B cell (primary cell): ENCODE results near the gene OTUD3. TPM values are rescaled to one million over a fixed set of nuclear protein-coding genes. Genes with fewer than 3 reads are reported as not detected.
"Not testable (repeated sequence)": the region's sequence is repeated elsewhere in the genome, so short reads cannot be mapped to it uniquely, and the experiment has no call there.

Experiments
- ATAC-seq: fragments of 200-7000 bp; cut with Tn5 transposase; one replicate; pipeline ENCODE4 v1.10.0; 2021; ENCODE audit warnings: low read depth, mild to moderate bottlenecking, moderate number of reproducible peaks, moderate library complexity
- CTCF ChIA-PET: fragments of 350-600 bp; sonication (Branson Sonifier 250); formaldehyde crosslinking; loops from one replicate; lab custom pipeline; 2021; ENCODE audit warnings: antibody characterized with exemption, inconsistent platforms; lab: Charles Lee
- POLR2A ChIA-PET: fragments of 350-600 bp; sonication (Branson Sonifier 250); formaldehyde crosslinking; loops from one replicate; lab custom pipeline; 2021; ENCODE audit warnings: antibody characterized with exemption; lab: Charles Lee
- DNase-seq: peaks from one replicate; pipeline ENCODE4 v3.0.0; 2013
- H2AFZ ChIP-seq: 2 replicates; pipeline ENCODE4 v1.6.1; 2012; ENCODE audit warnings: mild to moderate bottlenecking, low read depth, low read length; ENCODE audit not compliant: insufficient read depth, poor library complexity, severe bottlenecking
- H3K27ac ChIP-seq, 2 donors: 1 replicate in 1 of 2; 2 replicates in 1 of 2; pipeline ENCODE4 v1.5.1; 2012 to 2013; ENCODE audit warnings: low read length in 2 of 2, mild to moderate bottlenecking in 2 of 2, moderate library complexity in 1 of 2
- H3K27me3 ChIP-seq, 4 experiments: fragments of 200-600 bp in 1 of 4; sonication (generic) in 1 of 4; replicated peaks in 1 of 4; 1 replicate in 2 of 4; 2 replicates in 2 of 4; pipeline versions ENCODE4 v1.6.1 to v1.7.0; 2013 to 2016; ENCODE audit warnings: low read length in 3 of 4, mild to moderate bottlenecking in 2 of 4, mixed read lengths in 1 of 4, moderate library complexity in 1 of 4; ENCODE audit not compliant: insufficient read depth in 4 of 4, control insufficient read depth in 3 of 4; ENCODE audit errors: control extremely low read depth in 1 of 4
- H3K36me3 ChIP-seq, 2 experiments: replicated peaks in 1 of 2; 1 replicate in 1 of 2; 2 replicates in 1 of 2; pipeline versions ENCODE4 v1.6.1 to v1.7.1; 2013; ENCODE audit warnings: low read length in 1 of 2; ENCODE audit not compliant: insufficient read depth in 2 of 2, control insufficient read depth in 1 of 2; ENCODE audit errors: control extremely low read depth in 1 of 2, extremely low read depth in 1 of 2
- H3K4me1 ChIP-seq, 2 donors: fragments of 200-600 bp in 1 of 2; sonication (generic) in 1 of 2; 1 replicate in 1 of 2; 2 replicates in 1 of 2; pipeline versions ENCODE4 v1.5.1 to v1.6.1; 2013 to 2017; ENCODE audit warnings: low read length in 2 of 2; ENCODE audit not compliant: control insufficient read depth in 2 of 2, insufficient read depth in 2 of 2
- H3K4me2 ChIP-seq: replicated peaks from 2 replicates; pipeline ENCODE3; 2012; ENCODE audit warnings: mild to moderate bottlenecking, low read depth, low read length; ENCODE audit not compliant: poor library complexity, severe bottlenecking
- H3K4me3 ChIP-seq, 5 experiments: fragments of 200-600 bp in 1 of 5; sonication (generic) in 1 of 5; 1 replicate in 3 of 5; 2 replicates in 2 of 5; pipeline versions ENCODE4 v1.5.1 to v1.7.0; 2011 to 2016; ENCODE audit warnings: low read length in 4 of 5, mild to moderate bottlenecking in 4 of 5, low read depth in 2 of 5, control low read depth in 1 of 5, moderate library complexity in 1 of 5; ENCODE audit not compliant: insufficient read depth in 1 of 5; ENCODE audit errors: control extremely low read depth in 1 of 5, extremely low read depth in 1 of 5
- H3K79me2 ChIP-seq: fragments of 200-600 bp; sonication (generic); one replicate; pipeline ENCODE4 v1.6.0; 2016; ENCODE audit warnings: low read length; ENCODE audit not compliant: control insufficient read depth, insufficient read depth
- H3K9ac ChIP-seq: fragments of 200-600 bp; sonication (generic); 2 replicates; pipeline ENCODE4 v1.6.1; 2017; ENCODE audit warnings: mild to moderate bottlenecking, low read length, moderate library complexity
- H3K9me3 ChIP-seq, 3 donors: one replicate each; pipeline versions ENCODE4 v1.6.1 to v1.7.1; 2013; ENCODE audit warnings: low read length in 2 of 3; ENCODE audit not compliant: control insufficient read depth in 2 of 3, insufficient read depth in 1 of 3; ENCODE audit errors: control extremely low read depth in 1 of 3
- H4K20me1 ChIP-seq: 2 replicates; pipeline ENCODE4 v1.6.0; 2012; ENCODE audit warnings: mild to moderate bottlenecking, low read length; ENCODE audit not compliant: insufficient read depth, control insufficient read depth, poor library complexity, severe bottlenecking
- H3K27ac Mint-ChIP-seq: one replicate; pipeline ENCODE4 v1.8.0; 2021; ENCODE audit warnings: mixed read lengths
- H3K27me3 Mint-ChIP-seq: one replicate; pipeline ENCODE4 v1.8.0; 2021; ENCODE audit warnings: mixed read lengths
- H3K4me1 Mint-ChIP-seq: one replicate; pipeline ENCODE4 v1.8.0; 2021; ENCODE audit warnings: mixed read lengths
- H3K4me3 Mint-ChIP-seq: one replicate; pipeline ENCODE4 v1.8.0; 2021; ENCODE audit warnings: mixed read lengths
- H3K9me3 Mint-ChIP-seq: one replicate; pipeline ENCODE4 v1.8.0; 2022; ENCODE audit warnings: mixed read lengths; ENCODE audit not compliant: insufficient read depth
- EZH2 ChIP-seq: IDR thresholded peaks from 2 replicates; pipeline ENCODE4 v1.6.1; 2012; ENCODE audit warnings: borderline replicate concordance, low read depth, mild to moderate bottlenecking, moderate library complexity, low read length; ENCODE audit not compliant: insufficient read depth, poor library complexity, severe bottlenecking
- WGBS: methylation state at CpG from one replicate; pipeline ENCODE4 v1.1.5; 2013; ENCODE audit warnings: missing lambda C conversion rate; ENCODE audit not compliant: insufficient coverage; 5-methylcytosine and 5-hydroxymethylcytosine counted together
- intact Hi-C: fragments of 100-400 bp; cut with micrococcal nuclease; formaldehyde crosslinking; loops from one replicate; pipeline ENCODE4 v1.10.0; 2022
- polyA plus RNA-seq: library from polyadenylated mRNA; depleted of rRNA; stranded (reverse); fragments of >200 nt; gene quantifications from 2 replicates; pipeline ENCODE4 v1.2.3, GENCODE V29; 2012
- total RNA-seq, 2 donors: library from RNA; stranded (reverse); fragments of 120-200 nt in 1 of 2; gene quantifications; 1 replicate in 1 of 2; 2 replicates in 1 of 2; pipeline versions ENCODE4 v1.2.3 to v1.2.4, GENCODE V29; 2013 to 2022
- TF ChIP-seq, protein P1 (sequence below): fragments of 200-600 bp; IDR thresholded peaks from one replicate; pipeline ENCODE4 v1.8.0; 2022; ENCODE audit warnings: antibody characterized with exemption, mild to moderate bottlenecking

OTUD3 gene
- total and polyA plus RNA-seq, 2 donors (not counting 1 experiment from before 2014, with no cell fraction given), result 4.2 to 19.6 TPM

DNA sequence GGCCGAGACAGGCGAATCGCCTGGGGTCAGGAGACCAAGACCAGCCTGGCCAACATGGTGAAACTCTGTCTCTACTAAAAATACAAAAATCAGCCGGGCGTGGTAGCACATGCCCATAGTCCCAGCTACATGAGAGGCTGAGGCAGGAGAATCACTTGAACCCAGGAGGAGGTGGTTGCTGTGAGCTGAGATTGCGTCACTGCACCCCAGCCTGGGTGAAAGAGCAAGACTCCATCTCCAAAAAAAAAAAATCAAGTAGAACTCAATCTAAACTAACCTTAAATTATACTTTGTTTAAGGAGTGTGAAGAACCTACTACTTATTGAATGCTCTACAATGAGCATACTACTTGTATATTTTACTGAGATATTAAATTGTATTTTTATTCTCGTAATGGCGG, 36.6 kb upstream of the OTUD3 start:
- WGBS, result 100% methylated on average over 2 of the region's 8 CpGs
- Mint-ChIP-seq H3K9me3 (no peaks in the 10 kb centered on the region), H3K27ac (no peak overlapping the region), H3K27me3 (peaks cover 38% of the 10 kb centered on the region), H3K4me3 (no peak overlapping the region), H3K4me1 (no peaks in the 10 kb centered on the region)
- H3K4me1 ChIP-seq, result no peaks in the 10 kb centered on the region
- peaks cover 0 to 10% (median under 1%) of the 10 kb centered on the region in 4 experiments for H3K27me3 ChIP-seq
- H3K79me2 ChIP-seq, result no peaks in the 10 kb centered on the region
- ATAC-seq (no peak), DNase-seq (no peak)
- H3K4me3 ChIP-seq, result no peak overlapping the region
- POLR2A ChIA-PET, result no interaction called here
- H3K27ac ChIP-seq, result no peak overlapping the region
- H3K9me3 ChIP-seq, result no peaks in the 10 kb centered on the region
- TF ChIP-seq, protein P1, sequence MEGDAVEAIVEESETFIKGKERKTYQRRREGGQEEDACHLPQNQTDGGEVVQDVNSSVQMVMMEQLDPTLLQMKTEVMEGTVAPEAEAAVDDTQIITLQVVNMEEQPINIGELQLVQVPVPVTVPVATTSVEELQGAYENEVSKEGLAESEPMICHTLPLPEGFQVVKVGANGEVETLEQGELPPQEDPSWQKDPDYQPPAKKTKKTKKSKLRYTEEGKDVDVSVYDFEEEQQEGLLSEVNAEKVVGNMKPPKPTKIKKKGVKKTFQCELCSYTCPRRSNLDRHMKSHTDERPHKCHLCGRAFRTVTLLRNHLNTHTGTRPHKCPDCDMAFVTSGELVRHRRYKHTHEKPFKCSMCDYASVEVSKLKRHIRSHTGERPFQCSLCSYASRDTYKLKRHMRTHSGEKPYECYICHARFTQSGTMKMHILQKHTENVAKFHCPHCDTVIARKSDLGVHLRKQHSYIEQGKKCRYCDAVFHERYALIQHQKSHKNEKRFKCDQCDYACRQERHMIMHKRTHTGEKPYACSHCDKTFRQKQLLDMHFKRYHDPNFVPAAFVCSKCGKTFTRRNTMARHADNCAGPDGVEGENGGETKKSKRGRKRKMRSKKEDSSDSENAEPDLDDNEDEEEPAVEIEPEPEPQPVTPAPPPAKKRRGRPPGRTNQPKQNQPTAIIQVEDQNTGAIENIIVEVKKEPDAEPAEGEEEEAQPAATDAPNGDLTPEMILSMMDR, result no peak
- no peak for TF ChIP-seq EZH2
- no peaks in the 10 kb centered on the region for H4K20me1 ChIP-seq
- H3K9ac ChIP-seq, result no peak overlapping the region
- no peak overlapping the region for H3K4me2 ChIP-seq
- H2AFZ ChIP-seq, result no peak overlapping the region
- CTCF ChIA-PET, result interaction anchor here (0.9 kb wide), 1 partner anchor 348 kb away, joined by 3 read pairs; no protein-coding TSS in a partner anchor
- intact Hi-C loops, result no loop called here
- no peaks in the 10 kb centered on the region for H3K36me3 ChIP-seq

DNA sequence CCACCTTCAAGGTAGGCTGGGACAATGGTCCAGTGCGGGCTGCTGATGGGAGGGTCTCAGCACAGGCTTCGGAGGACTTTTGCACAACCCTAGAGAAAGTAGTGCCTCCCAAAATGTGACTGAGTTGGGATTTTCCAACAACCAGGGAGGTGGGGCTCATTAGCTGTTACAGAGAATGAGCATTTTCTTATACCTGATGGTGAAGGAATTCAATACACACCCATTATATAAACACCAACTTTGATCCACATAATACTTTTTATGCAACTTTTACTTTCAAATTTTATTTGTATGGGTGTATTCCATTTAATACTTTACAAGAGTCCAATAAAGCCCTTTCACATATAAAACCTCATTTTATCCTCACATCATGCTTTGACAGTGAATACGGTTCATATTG, 35.9 kb upstream of the OTUD3 start:
- Mint-ChIP-seq H3K9me3 (no peaks in the 10 kb centered on the region), H3K4me3 (no peak overlapping the region), H3K4me1 (no peaks in the 10 kb centered on the region), H3K27me3 (peaks cover 39% of the 10 kb centered on the region), H3K27ac (no peak overlapping the region)
- no peaks in the 10 kb centered on the region for H3K9me3 ChIP-seq
- H3K4me2 ChIP-seq, result no peak overlapping the region
- H3K4me1 ChIP-seq, result no peaks in the 10 kb centered on the region
- no peaks in the 10 kb centered on the region for H3K36me3 ChIP-seq
- no peak overlapping the region for H3K4me3 ChIP-seq
- intact Hi-C loops, result no loop called here
- peaks cover 0 to 10% (median under 1%) of the 10 kb centered on the region in 4 experiments for H3K27me3 ChIP-seq
- no peak overlapping the region for H3K27ac ChIP-seq
- ATAC-seq (no peak), DNase-seq (no peak)
- WGBS, result 100% methylated on average over 2 of the region's 3 CpGs
- H3K9ac ChIP-seq, result no peak overlapping the region
- H3K79me2 ChIP-seq, result no peaks in the 10 kb centered on the region
- ChIA-PET CTCF (no interaction called here), POLR2A (no interaction called here)
- TF ChIP-seq, protein P1, result no peak
- TF ChIP-seq EZH2, result no peak
- H4K20me1 ChIP-seq, result no peaks in the 10 kb centered on the region
- no peak overlapping the region for H2AFZ ChIP-seq

DNA sequence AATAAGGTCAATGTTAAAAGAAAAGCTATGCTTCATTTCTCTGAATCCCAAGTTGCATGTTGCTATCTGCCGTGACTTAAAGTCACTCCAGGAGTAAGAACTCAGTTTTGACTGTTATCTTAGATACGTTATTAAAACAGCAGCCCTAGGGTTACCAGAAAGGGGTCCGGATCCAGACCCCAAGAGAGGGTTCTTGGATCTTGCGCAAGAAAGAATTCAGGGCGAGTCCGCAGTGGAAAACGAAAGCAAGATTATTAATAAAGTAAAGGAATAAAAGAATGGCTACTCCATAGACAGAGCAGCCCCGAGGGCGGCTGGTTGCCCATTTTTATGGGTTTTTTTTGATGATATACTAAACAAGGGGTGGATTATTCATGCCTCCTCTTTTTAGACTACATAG, 34.9 kb upstream of the OTUD3 start:
- H3K36me3 ChIP-seq, H3K4me1 Mint-ChIP-seq, H4K20me1 ChIP-seq, H3K4me3 Mint-ChIP-seq, H3K27ac Mint-ChIP-seq, H3K9ac ChIP-seq, H3K4me2 ChIP-seq, H3K9me3 Mint-ChIP-seq, H3K4me3 ChIP-seq, H3K79me2 ChIP-seq, H2AFZ ChIP-seq, ATAC-seq, POLR2A ChIA-PET, H3K9me3 ChIP-seq, DNase-seq, intact Hi-C loops, CTCF ChIA-PET, H3K4me1 ChIP-seq, H3K27ac ChIP-seq: not testable (repeated sequence)
- H3K27me3 ChIP-seq, result peaks cover 0 to 10% (median 2%) of the 10 kb centered on the region in 4 experiments
- WGBS, result 96% methylated on average over 7 of the region's 9 CpGs
- H3K27me3 Mint-ChIP-seq, result peaks cover 36% of the 10 kb centered on the region
